ENCODE measurements around the gene TINCR. TPM values are rescaled to one million over a fixed set of nuclear protein-coding genes. Genes with fewer than 3 reads are reported as not detected.

Gene TINCR
- total and polyA plus RNA-seq, 2 of the 13 experiments (the other 11 are each of a cell fraction or from before 2014, with no cell fraction given): 0.17 to 0.33 TPM

- ATAC-seq (no peak), DNase-seq (ENCODE audit: low spot score) (no peak), FAIRE-seq (no peak)
- Histone ChIP-seq H3K27ac (ENCODE audit: extremely low read length, insufficient read depth, low read length) (no peak overlapping the region), H3K4me2 (ENCODE audit: low read depth, low read length) (no peak overlapping the region), H3K9me3 (ENCODE audit: low read length) (peaks cover 7% of the 10 kb centered on the region), H3K36me3 (replicated peaks in 1 of 2; ENCODE audit: control insufficient read depth in 1 of 2, insufficient read depth in 2 of 2, low read length in 2 of 2) (no peaks in the 10 kb centered on the region), H3K4me1 (ENCODE audit: insufficient read depth, low read length) (no peaks in the 10 kb centered on the region), H3K79me2 (ENCODE audit: insufficient read depth, low read length) (no peaks in the 10 kb centered on the region), H3K4me3 (replicated peaks in 1 of 3; ENCODE audit: insufficient read depth in 1 of 3, low read depth in 2 of 3, low read length in 3 of 3) (no peak overlapping the region), H2AFZ (ENCODE audit: low read length) (no peak overlapping the region), H3K9ac (ENCODE audit: insufficient read depth, low read depth, low read length) (no peak overlapping the region), H4K20me1 (ENCODE audit: insufficient read depth, low read length) (no peaks in the 10 kb centered on the region), H3K27me3 (ENCODE audit: control insufficient read depth in 1 of 2, insufficient read depth in 2 of 2, low read length in 2 of 2) (peaks cover 0 to 6% of the 10 kb centered on the region in 2 experiments; a peak in 2 of 5 replicates)
- 58% methylated on average over 2 of the region's 2 CpGs for whole genome bisulfite sequencing (ENCODE audit: low lambda C conversion rate)
- in situ Hi-C loops (cut with HindIII; ENCODE audit: extremely low pct_ligation_motif_present, low pct_unique_long_range_greater_than_20kb) (no loop called here), intact Hi-C loops (cut with micrococcal nuclease; ENCODE audit: unreplicated experiment) (no loop called here)
- TF ChIP-seq DPF2 (CRISPR knock-in tag; IDR thresholded peaks at IDR 0.05; ENCODE audit: borderline replicate concordance, low read depth) (no peak), SP1 (IDR thresholded peaks at IDR 0.05) (no peak), SP1 (CRISPR knock-in tag; IDR thresholded peaks at IDR 0.05) (no peak), BHLHE40 (IDR thresholded peaks at IDR 0.05; ENCODE audit: low read length) (no peak), KMT2A (CRISPR knock-in tag; IDR thresholded peaks at IDR 0.05) (no peak), PATZ1 (CRISPR knock-in tag; IDR thresholded peaks at IDR 0.05) (no peak), ZNF335 (CRISPR knock-in tag; IDR thresholded peaks at IDR 0.05) (no peak), ZNF567 (CRISPR knock-in tag; IDR thresholded peaks at IDR 0.05; ENCODE audit: borderline replicate concordance) (no peak)
- BruUV-seq (replicated peaks): no TSS peak
- CTCF ChIA-PET (ENCODE audit: low intra/inter-chr PET ratio, low total read pairs): no interaction called here
- POLR2A ChIA-PET: no interaction called here
Measured at GRCh38 chr19:5558101-5558621, 9.6 kb downstream of the TINCR start.

DNA sequence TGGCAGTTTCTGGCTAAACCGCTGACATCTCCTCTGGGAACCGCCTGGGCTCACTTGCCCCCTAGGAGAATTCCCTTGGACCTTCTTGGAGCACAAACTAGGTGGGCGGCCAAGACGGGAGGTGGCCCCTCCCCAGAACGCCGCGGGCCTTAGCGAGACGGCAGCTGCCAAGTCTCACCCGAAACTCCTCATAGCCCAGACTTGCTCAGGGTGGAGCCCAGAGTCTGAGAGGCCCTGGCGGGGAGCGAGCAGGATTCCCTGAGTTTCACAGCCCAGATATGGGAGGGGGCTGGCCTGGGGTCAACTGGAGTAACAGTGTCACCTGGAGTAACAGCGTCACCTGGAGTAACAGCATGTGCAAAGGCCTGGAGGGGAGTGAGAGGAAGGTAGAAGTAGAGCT, 10.1 kb downstream of the TINCR start:
- H3K9ac ChIP-seq (ENCODE audit: insufficient read depth, low read depth, low read length): no peak overlapping the region
- ATAC-seq: no peak

More for the DNA sequence above, 10.1 kb downstream of the TINCR start:
- Histone ChIP-seq H3K36me3 (replicated peaks in 1 of 2; ENCODE audit: control insufficient read depth in 1 of 2, insufficient read depth in 2 of 2, low read length in 2 of 2) (no peaks in the 10 kb centered on the region), H3K79me2 (ENCODE audit: insufficient read depth, low read length) (no peaks in the 10 kb centered on the region), H4K20me1 (ENCODE audit: insufficient read depth, low read length) (no peaks in the 10 kb centered on the region), H3K4me2 (ENCODE audit: low read depth, low read length) (no peak overlapping the region), H3K27me3 (ENCODE audit: control insufficient read depth in 1 of 2, insufficient read depth in 2 of 2, low read length in 2 of 2) (peaks cover 0 to 6% of the 10 kb centered on the region in 2 experiments; a peak in 2 of 5 replicates), H3K27ac (ENCODE audit: extremely low read length, insufficient read depth, low read length) (no peak overlapping the region), H3K4me3 (replicated peaks in 1 of 3; ENCODE audit: insufficient read depth in 1 of 3, low read depth in 2 of 3, low read length in 3 of 3) (no peak overlapping the region), H3K9me3 (ENCODE audit: low read length) (peaks cover 7% of the 10 kb centered on the region), H2AFZ (ENCODE audit: low read length) (no peak overlapping the region), H3K4me1 (ENCODE audit: insufficient read depth, low read length) (no peaks in the 10 kb centered on the region)
- POLR2A ChIA-PET: no interaction called here
- CTCF ChIA-PET (ENCODE audit: low intra/inter-chr PET ratio, low total read pairs): no interaction called here
- in situ Hi-C loops (cut with HindIII; ENCODE audit: extremely low pct_ligation_motif_present, low pct_unique_long_range_greater_than_20kb) (no loop called here), intact Hi-C loops (cut with micrococcal nuclease; ENCODE audit: unreplicated experiment) (no loop called here)
- TF ChIP-seq LRRFIP1 (CRISPR knock-in tag; conservative IDR thresholded peaks at IDR 0.05) (no peak), HNRNPK (IDR thresholded peaks at IDR 0.05; ENCODE audit: low read depth, low read length, poor library complexity, severe bottlenecking) (no peak), KLF15 (CRISPR knock-in tag; IDR thresholded peaks at IDR 0.05; ENCODE audit: borderline replicate concordance) (no peak), RFX1 (IDR thresholded peaks at IDR 0.05) (no peak), ZMYM2 (CRISPR knock-in tag; IDR thresholded peaks at IDR 0.05) (no peak), KDM4B (CRISPR knock-in tag; IDR thresholded peaks at IDR 0.05) (no peak)
- BruUV-seq (replicated peaks): no TSS peak
- DNase-seq (ENCODE audit: low spot score) (no peak), FAIRE-seq (no peak)
- 39% methylated on average over 11 of the region's 13 CpGs for WGBS (ENCODE audit: low lambda C conversion rate)

Data from HepG2 (cell line).